ENCODE measurements around the gene PATJ. TPM values are rescaled to one million over a fixed set of nuclear protein-coding genes. Genes with fewer than 3 reads are reported as not detected.
A peak's percentile ranks its signal among the peaks of the same experiment; 100 is the strongest.

The PATJ gene
- total RNA-seq, 2 donors from 2014 or later = 37.9 to 72.1 TPM

DNA sequence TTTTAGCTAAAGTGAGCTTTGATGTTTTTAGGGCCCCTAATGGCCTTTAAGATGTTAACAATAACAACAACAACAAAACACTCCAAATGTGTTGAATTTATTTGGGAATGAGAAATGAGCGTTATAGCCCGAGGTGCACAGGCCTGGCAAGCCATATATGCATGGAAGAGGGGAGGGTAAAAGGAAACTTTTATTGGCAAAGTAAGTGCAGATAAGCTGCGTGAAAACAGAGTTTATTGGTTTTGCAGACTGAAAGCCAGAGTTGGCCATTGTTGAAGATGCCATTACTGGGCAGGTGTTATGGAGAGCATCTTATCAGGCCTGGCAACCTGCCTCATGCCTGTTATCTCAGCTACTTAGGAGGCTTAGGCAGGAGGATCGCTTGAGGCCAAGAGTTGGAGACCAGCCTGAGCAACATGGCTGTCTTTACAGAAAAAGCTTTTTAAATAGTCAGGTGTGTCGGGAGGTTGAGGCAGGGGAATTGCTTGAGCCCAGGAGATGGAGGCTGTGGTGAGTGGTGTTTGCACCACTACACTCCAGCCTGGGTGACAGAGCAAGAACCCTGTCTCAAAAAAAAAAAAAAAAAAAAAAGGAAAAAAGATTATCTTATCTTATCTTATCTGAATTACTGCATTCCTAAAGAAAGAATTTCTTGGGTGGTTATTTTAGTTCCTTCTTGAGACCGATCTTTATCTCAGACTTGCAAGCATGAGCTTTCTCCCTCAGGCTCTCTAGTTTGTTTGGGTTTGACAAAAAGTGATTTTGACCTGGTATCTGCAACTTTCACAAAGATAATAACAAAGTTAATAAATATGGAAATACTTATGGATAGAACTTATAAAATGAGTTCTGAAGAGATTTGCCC lies 1.7 kb downstream of the PATJ start:
- DNase-seq (ENCODE audit: low spot score) = no peak

GRCh38 chr1:61746813-61747212 lies 4.5 kb downstream of the PATJ start:
- H3K4me3 ChIP-seq = no peak overlapping the region

More for the DNA sequence above, 1.7 kb downstream of the PATJ start:
- H3K36me3 ChIP-seq = no peaks in the 10 kb centered on the region
- H3K27ac ChIP-seq = peak overlapping the region; percentile 95 to 99
- H3K4me3 ChIP-seq = peak overlapping the region; percentile 86 to 91
- peaks cover 0 to 25% of the 10 kb centered on the region in 2 donors for H3K4me1 ChIP-seq
- H3K27me3 ChIP-seq = no peaks in the 10 kb centered on the region
- TF ChIP-seq, protein P1, sequence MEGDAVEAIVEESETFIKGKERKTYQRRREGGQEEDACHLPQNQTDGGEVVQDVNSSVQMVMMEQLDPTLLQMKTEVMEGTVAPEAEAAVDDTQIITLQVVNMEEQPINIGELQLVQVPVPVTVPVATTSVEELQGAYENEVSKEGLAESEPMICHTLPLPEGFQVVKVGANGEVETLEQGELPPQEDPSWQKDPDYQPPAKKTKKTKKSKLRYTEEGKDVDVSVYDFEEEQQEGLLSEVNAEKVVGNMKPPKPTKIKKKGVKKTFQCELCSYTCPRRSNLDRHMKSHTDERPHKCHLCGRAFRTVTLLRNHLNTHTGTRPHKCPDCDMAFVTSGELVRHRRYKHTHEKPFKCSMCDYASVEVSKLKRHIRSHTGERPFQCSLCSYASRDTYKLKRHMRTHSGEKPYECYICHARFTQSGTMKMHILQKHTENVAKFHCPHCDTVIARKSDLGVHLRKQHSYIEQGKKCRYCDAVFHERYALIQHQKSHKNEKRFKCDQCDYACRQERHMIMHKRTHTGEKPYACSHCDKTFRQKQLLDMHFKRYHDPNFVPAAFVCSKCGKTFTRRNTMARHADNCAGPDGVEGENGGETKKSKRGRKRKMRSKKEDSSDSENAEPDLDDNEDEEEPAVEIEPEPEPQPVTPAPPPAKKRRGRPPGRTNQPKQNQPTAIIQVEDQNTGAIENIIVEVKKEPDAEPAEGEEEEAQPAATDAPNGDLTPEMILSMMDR (IDR thresholded peaks at IDR 0.05) = no peak
- no peaks in the 10 kb centered on the region for H3K9me3 ChIP-seq

DNA sequence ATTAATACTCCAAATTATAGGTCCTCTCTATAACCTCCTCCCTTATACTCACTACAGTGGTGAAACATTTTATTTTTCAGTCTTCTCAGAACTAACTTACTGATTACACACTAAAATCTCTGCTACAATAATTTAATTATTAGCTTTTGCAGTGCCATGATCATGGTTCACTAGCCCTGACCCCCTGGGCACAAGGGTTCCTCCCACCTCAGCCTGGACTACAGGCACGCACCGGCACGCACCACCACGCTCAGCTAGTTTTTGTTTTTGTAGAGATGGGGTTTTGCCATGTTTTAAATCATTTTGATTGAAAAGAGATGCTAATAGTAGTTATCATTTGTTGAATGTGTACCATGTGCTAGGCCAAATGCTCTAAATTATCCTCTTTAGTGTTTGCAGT lies 6.3 kb downstream of the PATJ start:
- Histone ChIP-seq H3K36me3 (no peaks in the 10 kb centered on the region), H3K9me3 (no peaks in the 10 kb centered on the region), H3K4me1 (peaks cover 0 to 11% of the 10 kb centered on the region in 2 donors), H3K27ac (no peak overlapping the region), H3K4me3 (no peak overlapping the region), H3K27me3 (no peaks in the 10 kb centered on the region)
- TF ChIP-seq, protein P1 (IDR thresholded peaks at IDR 0.05) = no peak
- no peak for DNase-seq (ENCODE audit: low spot score)

More at GRCh38 chr1:61746813-61747212, 4.5 kb downstream of the PATJ start:
- no peak for DNase-seq (ENCODE audit: low spot score)
- H3K4me1 ChIP-seq = peaks cover 0 to 20% of the 10 kb centered on the region in 2 donors
- no peaks in the 10 kb centered on the region for H3K9me3 ChIP-seq
- H3K27ac ChIP-seq = no peak overlapping the region
- no peaks in the 10 kb centered on the region for H3K36me3 ChIP-seq
- TF ChIP-seq, protein P1 (IDR thresholded peaks at IDR 0.05) = no peak
- no peaks in the 10 kb centered on the region for H3K27me3 ChIP-seq

DNA sequence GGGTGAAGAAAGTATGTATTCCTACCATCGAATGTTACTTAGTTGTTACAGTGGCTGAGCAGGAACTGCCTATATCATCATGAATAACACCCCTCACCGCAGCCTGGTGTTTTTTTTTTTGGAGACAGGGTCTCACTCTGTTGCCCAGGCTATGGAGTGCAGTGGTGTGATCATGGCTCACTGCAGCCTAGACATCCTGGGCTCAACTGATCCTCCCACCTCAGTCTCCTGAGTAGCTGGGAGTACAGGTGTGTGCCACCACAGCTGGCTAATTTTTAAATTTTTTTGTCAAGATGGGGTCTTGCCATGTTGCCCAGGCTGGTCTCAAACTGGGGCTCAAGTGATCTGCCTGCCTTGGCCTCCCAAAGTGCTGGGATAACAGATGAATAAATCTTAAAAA lies 7.3 kb downstream of the PATJ start:
- no peak overlapping the region for H3K4me3 ChIP-seq
- no peaks in the 10 kb centered on the region for H3K9me3 ChIP-seq
- H3K27ac ChIP-seq = no peak overlapping the region
- no peaks in the 10 kb centered on the region for H3K36me3 ChIP-seq
- TF ChIP-seq, protein P1 (IDR thresholded peaks at IDR 0.05) = no peak
- H3K4me1 ChIP-seq = peaks cover 0 to 8% of the 10 kb centered on the region in 2 donors
- H3K27me3 ChIP-seq = no peaks in the 10 kb centered on the region
- no peak for DNase-seq (ENCODE audit: low spot score)

DNA sequence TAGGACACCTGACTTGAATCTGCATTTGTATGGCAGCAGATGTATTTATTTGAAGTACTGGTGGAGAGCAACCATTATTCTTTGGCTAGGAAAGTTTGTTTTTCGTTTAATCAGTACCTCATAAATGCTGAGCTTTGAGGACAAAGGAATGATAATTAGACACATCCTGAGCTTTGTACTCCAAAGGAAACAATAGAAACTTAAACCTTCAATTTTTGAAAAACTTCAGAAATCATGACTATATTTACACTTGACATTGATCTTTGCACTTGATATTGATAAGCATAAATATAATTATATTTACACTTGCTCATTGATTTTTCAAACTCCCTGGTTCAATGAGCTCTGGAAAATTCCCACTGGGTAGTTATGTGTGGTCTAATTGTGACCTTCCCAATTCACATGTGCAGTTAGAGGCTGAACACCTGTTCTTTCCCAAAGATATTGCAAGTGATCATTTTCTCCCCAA lies 10.7 kb downstream of the PATJ start:
- Histone ChIP-seq H3K4me3 (no peak overlapping the region), H3K4me1 (no peaks in the 10 kb centered on the region), H3K27ac (no peak overlapping the region), H3K27me3 (no peaks in the 10 kb centered on the region), H3K36me3 (no peaks in the 10 kb centered on the region), H3K9me3 (no peaks in the 10 kb centered on the region)
- no peak for DNase-seq (ENCODE audit: low spot score)
- TF ChIP-seq, protein P1 (IDR thresholded peaks at IDR 0.05) = no peak
